HG02943 (cell line): ENCODE measurements around the gene TIMP4.

ENCODE experiments used
- ATAC-seq: cut with Tn5 transposase; IDR thresholded peaks from one replicate; pipeline ENCODE4 v1.9.1; 2021; ENCODE audit warnings: mild to moderate bottlenecking, low read depth, moderate library complexity; ENCODE audit not compliant: unreplicated experiment

The TIMP4 gene

DNA sequence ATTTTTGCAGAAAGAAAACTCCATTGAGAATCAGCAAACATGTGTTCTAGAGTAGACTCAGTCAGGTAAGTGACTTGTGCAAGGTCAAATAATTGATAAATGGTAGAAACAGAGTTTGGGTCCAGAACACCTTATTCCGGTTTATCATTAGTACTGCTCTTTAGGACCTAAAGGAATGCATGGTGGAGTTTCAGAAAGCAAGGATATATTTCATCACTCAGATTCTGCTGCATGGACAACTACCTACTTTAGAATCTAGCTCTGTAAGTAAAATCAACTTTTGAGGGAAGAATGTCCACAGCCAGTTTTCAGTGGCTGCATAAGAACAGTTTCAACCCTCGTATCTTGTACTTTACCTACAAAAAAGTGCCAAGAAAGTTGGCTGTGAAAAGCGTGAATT lies 43.6 kb downstream of the TIMP4 start:
- ATAC-seq, result no peak

DNA sequence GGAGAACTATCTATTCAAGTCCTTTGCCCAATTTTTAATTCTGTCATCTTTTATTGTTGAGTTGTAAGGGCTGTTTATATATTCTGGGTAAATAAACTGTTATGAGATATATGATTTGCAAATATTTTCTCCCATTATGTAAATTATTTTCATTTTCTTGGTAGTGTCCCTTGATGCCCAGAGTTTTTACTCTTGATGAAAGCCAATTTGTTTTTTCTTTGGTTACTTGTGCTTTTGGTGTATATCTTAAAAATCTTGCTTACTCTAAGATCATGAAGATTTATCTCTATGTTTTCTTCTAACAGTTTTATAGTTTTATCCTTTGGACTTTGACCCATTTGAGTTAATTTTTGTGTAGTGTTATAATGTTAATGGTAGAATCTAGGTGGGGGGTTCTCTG lies 44.5 kb downstream of the TIMP4 start:
- ATAC-seq, result no peak

DNA sequence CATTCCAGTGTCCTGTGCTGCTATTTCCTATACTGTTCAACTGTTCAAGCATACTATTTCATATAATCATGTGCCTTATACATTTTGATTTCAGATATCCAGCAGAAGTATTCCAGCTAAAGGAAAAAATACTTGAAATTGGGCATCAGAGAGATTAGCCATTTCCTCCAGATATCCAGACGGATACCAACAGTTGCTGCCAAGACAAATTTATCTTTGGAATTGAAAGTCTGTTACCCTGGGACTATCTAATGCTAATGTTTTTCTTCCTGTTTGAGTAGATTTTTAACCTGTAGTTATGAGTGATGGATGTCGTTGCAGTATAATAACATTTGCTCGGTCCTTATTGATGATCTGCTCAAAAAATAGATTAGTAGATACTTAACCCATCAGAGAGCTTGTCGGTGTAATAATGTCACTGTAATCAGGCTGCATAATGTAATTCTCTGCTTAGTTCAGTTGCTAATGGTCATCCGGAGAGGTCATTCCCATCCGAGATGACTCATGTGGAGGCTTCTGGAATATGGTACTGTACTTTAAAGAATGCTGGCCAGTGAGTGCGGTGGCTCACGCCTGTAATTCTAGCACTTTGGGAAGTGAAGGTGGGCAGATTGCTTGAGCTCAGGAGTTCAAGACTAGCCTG lies 51.5 kb downstream of the TIMP4 start:
- ATAC-seq, result no peak
